ENCODE results near the gene ORAI2.

The ORAI2 gene

DNA sequence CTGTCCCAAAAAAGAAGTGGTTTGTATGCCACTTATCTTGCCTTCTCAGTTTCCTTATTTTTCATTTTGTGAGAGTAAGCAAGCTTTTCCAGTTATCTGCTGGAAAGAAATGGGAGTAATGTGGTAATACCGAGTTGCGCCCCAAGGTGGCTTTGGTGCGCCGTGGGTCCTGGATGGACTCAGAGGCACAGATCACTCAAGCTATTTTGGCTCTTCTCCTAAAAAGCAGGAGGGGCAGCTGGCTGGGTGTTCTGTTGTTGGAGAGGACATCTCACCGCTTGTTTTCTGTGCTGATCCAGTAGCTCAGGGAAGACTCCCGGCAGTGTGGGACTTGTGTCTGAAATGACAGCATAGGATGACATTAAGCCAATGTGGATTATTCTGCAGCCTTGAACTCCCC, 20.8 kb upstream of the ORAI2 start:
- no peak for DNase-seq (ENCODE audit: low read depth)
- no peak overlapping the region for H3K4me3 ChIP-seq (ENCODE audit: low read depth, low read length)

DNA sequence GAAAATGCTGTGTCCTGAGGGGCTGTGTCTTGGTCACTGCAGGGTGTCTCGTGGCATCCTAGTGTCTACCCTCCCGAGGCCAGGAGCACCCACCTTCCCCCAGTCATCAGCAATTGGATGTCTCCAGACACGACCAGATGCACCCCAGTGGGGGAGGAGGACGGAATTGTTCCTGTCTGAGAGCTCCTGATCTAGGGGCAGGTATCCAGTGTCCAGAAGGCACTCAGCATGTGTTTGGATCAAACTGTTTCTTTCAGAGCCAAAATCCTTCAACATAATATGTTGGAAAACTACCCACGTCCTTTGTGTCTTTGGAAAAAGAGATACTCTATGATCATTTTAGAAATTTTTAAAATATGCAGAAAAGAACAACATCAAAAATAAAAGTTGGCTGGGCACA, 20.3 kb upstream of the ORAI2 start:
- H3K4me3 ChIP-seq (ENCODE audit: low read depth, low read length) = no peak overlapping the region
- no peak for DNase-seq (ENCODE audit: low read depth)

DNA sequence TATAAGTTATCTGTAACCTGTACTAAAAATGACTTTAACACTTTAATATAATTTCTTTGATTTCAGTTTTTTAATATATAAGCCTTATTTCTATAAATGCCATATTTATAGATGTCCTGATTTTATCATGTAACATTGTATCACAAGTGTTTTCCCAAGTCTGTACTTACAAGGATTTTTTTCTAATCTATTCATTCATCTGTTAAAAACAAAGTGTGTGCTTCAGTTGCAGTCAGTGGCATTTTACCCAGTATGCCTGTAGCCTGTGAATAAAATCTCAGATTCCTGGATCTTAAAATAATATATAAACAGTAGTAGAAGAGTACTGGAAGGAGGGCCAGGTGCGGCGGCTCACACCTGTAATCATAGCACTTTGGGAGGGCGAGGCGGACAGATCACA, 19.8 kb upstream of the ORAI2 start:
- no peak overlapping the region for H3K4me3 ChIP-seq (ENCODE audit: low read depth, low read length)
- no peak for DNase-seq (ENCODE audit: low read depth)

DNA sequence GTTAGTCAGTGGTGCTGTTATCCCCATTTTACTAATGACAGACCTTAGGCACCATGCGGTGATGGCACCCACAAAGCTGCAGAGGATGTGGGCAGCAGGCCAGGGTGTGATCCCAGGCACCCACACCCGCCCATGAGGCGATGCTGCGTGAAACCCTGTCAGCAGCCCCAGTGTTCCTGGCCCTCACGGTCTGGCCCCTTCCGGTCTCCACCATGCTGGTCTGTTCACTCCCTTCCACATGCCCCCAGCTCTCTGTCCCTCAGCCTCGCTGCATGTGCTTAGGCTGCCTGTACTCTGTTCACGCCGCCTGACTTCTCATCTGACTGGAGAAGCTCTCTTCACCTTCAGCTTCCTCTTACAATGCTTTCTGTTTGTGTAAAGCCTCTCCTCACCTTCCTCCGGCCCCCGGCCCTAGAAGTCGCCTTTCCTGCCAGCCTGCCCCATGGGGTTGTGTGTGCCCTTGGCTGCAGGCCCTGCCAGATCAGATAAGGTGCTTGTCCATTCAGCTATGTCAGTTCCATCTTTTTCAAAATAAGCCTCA, 17.6 kb upstream of the ORAI2 start:
- no peak overlapping the region for H3K4me3 ChIP-seq (ENCODE audit: low read depth, low read length)
- DNase-seq (ENCODE audit: low read depth) = no peak

DNA sequence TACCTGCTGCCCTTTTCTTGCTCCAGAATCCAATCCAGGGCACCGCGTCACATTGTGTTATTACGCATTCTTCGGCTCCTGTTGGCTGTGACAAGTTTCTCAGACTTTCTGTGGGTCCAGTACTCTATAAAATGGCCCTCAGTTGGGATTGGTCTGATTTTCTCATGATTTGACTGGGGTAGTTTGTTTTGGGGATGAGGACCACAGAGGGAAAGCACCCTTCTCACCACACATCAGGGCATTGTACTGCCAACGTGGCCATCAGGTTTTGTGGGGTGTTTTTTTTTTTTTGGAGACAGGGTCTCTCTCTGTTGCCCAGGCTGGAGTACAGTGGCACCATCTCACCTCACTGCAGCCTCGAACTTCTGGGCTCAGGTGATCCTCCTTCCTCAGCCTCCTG, 17.0 kb upstream of the ORAI2 start:
- no peak for DNase-seq (ENCODE audit: low read depth)
- no peak overlapping the region for H3K4me3 ChIP-seq (ENCODE audit: low read depth, low read length)

DNA sequence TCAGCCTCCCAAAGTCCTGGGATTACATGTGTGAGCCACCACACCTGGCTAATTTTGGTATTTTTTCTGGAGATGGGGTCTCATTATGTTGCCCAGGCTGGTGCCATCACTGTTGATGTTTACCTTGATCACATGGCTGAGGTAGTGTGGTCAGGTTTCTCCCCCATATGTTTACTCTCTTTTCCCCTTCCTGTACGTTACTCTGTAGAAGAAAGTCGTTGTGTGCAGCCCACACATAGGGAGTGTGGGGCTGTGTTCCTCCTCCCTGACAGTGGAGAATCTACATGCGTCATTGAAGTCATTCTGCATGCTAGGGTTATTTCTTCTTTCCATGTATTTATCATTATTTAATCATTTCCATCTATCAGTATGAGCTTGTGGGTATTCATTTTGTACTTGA, 16.3 kb upstream of the ORAI2 start:
- DNase-seq (ENCODE audit: low read depth) = no peak
- no peak overlapping the region for H3K4me3 ChIP-seq (ENCODE audit: low read depth, low read length)

DNA sequence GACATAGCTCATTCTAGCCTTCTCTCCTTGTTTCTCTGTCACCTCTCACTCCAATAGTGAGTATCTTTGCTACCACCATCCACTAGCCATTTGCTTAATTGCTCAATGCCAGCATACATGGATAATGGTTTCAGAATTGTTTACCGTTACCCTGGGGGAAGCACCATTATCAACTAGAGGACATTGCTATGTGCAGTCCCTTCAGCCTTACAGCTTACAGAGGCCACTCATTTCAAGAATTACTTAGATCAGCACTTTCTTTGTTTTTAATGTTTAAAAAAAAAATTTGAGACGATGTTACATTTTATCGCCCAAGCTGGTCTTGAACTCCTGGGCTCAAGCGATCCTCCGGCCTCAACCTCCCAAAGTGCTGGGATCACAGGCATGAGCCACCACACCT, 14.8 kb upstream of the ORAI2 start:
- DNase-seq (ENCODE audit: low read depth) = no peak
- H3K4me3 ChIP-seq (ENCODE audit: low read depth, low read length) = no peak overlapping the region

DNA sequence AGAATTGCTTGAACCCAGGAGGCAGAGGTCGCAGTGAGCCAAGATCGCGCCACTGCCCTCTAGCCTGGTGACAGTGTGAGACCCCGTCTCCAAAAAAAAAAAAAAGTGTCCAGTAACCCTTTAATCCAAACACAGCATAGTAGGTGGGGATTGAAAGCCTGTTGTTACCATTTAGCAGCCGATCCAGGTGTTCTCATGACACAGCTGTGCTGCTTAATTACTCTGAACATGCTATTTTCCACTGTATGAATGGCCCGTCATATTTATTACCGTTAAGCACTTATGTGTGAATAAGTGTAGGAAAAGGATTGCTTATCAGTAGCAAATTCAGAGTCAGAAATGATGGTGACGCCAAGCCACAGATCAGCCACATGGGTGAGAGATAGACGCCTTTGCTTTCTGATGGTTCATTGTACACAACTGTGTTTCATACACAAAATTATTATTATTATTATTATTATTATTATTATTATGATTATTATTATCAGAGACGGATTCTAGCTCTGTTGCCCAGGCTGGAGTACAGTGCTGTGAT, 11.6 kb upstream of the ORAI2 start:
- H3K4me3 ChIP-seq (ENCODE audit: low read depth, low read length) = no peak overlapping the region
- DNase-seq (ENCODE audit: low read depth) = no peak

DNA sequence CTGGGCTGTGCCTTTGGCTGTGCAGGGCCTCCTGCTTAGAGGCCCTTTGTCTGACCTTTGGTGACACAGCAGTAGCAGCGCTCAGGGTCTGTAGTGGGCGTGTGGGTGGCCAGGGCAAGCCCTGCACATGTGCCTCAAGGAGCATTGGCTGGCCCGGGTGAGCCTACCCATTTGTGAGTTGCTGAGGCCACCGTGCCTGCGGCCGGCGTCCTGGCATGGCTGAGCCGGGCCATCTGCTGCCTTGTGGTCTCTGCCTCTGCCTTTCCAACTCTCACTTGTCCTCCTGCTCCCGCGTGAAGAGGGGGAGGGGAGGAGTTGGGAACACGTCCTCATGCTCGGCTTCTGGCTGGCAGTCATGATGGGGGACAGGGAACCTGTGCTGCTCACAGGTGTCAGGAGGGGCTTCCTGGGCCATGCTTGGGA, 9.2 kb upstream of the ORAI2 start:
- DNase-seq (ENCODE audit: low read depth) = no peak
- H3K4me3 ChIP-seq (ENCODE audit: low read depth, low read length) = no peak overlapping the region

DNA sequence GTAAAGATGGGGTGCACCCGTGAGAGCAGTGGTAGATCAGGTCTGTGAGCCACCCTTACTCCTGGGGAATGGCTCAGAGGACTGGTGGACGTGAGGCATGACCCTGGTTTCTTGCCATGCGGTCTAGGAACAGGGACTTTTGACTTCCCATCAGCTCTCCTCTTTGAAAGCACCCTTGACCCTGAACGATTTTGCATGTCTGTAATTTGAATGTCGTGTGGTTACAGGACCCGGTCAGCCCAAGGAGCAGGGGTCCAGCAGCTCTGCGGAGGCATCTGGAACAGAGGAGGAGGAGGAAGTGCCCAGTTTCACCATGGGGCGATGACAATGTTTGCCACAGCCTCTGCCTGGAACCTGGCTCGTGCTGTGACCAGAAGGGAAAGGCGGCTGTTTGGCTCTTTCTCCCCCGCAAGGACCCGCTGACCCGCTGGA, 8.6 kb upstream of the ORAI2 start:
- H3K4me3 ChIP-seq (ENCODE audit: low read depth, low read length) = no peak overlapping the region
- DNase-seq (ENCODE audit: low read depth) = no peak

DNA sequence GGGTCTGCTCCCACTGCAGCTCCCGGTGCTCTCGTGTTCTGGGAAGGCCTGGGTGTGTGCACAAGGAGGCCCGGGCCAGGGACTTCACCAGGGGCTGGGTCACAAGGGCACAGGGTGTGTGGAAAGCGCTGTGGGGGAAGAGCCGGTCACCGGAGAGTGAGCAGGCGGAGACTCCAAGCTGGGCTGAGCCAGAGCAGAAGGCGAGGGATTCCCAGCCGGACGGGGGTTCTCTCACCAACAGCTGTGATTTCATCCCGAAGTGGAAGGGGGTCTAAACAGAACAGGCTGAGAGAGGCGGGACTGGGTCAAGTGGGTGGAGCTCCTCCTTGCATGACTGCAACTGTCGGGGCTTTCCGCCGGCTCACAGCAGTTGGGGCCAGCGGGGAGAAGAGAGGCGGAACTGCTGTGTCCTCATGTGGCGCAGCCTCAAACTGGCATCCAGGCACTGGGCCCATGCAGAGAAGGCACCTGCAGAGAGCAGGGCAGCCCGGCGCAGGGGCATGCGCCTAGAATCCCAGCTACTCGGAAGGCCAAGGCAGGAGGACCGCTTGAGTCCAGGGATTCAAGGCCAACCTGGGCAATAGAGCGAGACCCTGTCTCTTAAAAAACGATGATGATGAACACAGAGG, 7.6 kb upstream of the ORAI2 start:
- H3K4me3 ChIP-seq (ENCODE audit: low read depth, low read length) = no peak overlapping the region
- no peak for DNase-seq (ENCODE audit: low read depth)

DNA sequence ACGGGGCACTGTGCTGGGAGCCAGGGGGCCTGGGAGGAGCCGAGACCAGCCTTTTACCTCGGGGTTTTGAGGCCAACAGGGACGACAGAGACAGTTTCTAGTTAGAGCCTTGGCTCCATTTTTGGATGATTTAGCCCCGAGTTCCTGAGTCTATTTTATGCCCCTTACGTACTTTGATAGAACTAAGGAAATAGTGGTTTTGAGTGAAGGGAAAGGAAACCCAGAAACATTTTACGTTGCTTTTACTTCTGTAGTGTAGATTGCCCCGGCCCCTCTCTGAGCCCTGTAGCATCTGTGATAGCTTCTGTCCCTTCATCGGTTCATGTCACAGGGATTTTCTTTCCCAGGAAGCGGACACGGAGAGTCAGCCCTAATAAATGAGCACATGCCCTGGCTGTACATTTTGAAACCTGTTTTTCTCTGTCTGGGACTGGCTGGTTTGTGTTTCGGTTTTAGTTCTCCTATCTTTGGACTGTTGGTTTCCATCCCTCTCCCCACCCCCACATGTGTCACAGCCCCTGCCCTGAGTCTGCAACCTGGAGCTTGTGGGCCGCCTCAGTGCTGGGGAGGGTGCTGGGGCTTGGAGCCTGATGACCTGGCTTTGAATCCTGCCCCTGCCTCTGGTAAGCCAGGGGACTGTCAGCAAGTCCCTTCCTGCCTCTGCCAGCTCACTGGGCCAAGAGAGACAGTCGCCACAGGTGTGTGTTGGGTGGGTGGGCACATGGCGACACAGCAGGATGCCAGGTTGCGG, 6.9 kb upstream of the ORAI2 start:
- DNase-seq (ENCODE audit: low read depth) = no peak
- no peak overlapping the region for H3K4me3 ChIP-seq (ENCODE audit: low read depth, low read length)

DNA sequence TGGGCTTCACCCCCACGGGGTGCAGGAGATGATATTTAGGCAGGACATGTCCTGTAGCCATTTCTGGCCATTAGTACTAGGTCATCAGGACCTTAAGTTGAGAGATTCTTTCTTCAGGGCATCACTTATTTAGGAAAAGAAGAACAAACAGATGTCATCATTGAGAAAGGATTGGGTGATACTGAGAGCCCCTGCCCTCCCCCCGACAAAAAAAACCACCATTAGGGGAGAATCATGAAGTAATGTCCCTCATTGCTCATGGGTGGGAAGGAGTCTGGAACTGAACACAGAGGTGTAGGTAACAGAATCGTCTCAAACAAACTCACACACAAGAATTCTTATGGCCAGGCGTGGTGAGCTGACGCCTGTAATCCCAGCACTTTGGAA, 6.4 kb upstream of the ORAI2 start:
- H3K4me3 ChIP-seq (ENCODE audit: low read depth, low read length) = no peak overlapping the region
- no peak for DNase-seq (ENCODE audit: low read depth)

DNA sequence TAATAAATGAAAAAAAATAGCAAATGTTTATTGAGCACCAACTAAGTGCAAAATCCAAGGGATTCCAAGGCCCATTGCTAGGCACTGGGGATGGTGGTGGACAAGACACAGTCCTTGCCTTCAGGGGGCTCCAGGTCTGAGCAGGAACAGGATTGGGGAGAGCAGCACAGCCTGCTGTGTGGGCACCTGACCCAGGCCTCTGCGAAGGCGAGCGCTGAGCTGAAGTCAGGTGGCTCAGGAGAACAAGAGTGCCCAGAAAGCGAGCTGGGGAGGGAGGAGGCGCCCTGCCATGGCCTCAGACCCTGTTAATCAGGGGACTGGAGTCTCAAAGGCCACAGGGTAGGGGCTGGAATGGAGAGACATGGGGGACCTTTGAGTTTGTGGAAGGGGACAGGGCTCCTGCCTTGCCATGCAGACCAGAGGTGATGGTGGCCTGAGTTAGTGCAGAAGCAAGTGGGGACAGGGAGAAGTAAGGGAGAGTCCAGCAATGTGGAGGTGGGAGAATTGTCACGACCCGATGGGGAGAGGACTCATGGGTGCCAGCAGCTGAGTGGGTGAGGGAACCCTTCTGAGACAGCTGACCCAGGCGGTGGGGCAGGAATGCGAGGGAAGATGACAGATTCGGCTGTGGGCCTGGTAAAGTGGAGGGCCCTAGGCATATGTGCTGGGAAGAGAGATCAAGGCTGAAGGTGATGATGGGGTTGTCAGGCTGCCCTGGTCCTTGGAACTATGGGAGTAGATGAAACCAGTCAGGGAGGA, 4.1 kb upstream of the ORAI2 start:
- no peak overlapping the region for H3K4me3 ChIP-seq (ENCODE audit: low read depth, low read length)
- DNase-seq (ENCODE audit: low read depth) = no peak

DNA sequence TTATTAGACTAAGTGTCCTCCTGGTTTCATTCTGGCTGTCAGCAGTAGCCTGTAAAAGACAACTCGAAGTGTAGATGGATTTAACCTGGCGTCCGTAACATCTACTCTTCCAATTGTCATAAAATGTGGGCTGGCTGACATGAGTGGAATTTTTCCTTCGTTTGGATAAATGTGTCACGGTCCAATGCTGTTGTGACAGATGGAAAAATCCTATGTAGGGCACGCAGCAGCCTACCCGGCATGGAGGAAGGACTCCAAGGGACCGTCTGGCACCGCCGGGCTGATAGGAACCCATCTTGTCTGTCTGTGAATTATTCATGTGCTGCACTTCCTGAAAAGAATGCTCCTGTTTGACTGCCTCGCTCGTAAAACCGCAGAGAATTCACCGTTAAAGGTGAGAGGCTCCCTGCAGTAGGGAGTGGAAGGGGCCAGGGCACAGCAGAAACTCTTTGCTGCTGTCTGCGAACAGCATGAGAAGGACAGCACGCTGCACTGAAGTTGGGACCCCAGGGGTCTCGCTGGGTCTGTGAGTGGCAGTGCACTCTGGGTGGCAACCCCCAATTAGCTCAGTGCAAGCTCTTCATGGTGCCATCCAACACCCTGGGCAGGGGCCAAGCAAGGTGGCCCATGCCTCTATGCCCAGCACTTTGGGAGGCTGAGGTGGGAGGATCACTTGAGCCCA, 1.6 kb upstream of the ORAI2 start:
- DNase-seq (ENCODE audit: low read depth) = no peak
- H3K4me3 ChIP-seq (ENCODE audit: low read depth, low read length) = no peak overlapping the region

DNA sequence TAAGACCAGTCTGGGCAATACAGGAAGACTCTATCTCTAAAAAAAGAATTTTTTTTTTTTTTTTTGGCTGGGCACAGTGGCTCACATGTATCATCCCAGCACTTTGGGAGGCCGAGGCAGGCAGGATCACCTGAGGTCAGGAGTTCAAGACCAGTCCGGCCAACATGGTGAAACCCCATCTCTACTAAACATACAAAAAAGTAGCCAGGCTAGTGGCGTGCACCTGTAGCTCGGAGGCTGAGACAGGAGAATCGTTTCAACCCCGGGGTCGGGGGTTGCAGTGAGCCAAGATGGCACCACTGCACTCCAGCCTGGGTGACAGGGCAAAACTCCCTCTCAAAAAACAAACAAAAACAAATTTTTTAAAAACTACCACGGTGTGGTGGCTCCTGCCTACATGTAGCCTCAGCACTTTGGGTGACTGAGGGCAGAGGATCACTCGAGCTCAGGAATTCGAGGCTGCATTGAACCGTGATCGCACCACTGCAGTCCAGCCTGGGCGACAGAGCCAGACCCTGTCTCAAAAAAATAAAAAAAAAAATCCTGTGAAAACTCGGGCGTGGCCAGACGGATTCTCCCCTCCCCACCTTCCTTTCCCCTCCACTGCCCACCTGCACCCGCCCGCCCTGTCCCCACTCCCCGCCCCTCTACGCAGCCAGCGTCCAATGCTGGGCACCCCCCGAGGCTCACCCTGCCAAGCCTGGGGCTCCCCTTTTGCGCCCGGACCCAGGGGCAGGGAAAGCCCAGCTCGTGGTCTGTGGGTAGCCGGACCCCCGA, 745 bp upstream of the ORAI2 start:
- no peak for DNase-seq (ENCODE audit: low read depth)
- H3K4me3 ChIP-seq (ENCODE audit: low read depth, low read length) = peak overlapping the region; percentile 80

DNA sequence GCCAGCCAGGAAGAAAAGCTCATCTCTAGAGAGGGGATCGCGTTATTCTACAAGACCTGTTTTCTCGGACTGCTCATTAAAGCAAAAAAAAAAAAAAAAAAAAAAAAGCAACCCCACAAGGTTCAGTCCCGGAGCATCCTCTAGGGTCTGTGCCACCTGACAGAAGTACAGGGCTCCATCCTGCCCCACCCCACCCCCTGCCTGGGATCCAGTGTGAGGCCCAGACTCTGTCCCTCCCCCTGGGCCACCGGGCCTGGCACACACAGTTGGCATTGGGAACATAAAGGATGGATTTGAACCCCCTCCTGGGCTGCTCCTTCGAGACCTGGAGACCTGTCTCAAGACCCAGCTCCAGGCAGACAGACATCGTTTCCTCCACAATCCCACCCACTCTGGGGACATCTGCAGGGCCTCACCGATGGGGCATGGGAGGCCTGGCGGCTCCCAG, 688 bp downstream of the ORAI2 start:
- no peak for DNase-seq (ENCODE audit: low read depth)
- peak overlapping the region; percentile 80 for H3K4me3 ChIP-seq (ENCODE audit: low read depth, low read length)

DNA sequence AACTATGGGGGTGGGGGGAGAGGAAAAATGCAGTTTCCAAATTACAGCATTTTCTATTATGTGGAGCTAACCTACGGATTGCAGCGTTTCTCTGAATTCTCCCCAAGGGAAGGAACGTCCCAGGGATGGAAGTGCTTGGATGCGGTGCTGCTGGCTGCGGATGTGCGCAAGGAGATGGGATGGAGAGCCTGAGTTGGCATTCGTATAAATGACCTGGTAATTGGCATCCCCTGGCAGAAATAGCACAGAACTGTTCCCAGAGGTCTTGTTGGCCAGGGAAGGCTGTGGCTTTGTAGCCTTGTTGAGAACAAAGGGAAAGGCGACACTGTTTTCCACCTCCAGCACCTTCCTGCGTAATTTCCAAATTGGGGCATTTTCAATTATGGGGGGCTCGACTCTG, 2.7 kb downstream of the ORAI2 start:
- DNase-seq (ENCODE audit: low read depth) = no peak
- no peak overlapping the region for H3K4me3 ChIP-seq (ENCODE audit: low read depth, low read length)

All from skeletal muscle cell (primary cell).